ENCODE results near the gene CCNT1. TPM values are rescaled to one million over a fixed set of nuclear protein-coding genes. Genes with fewer than 3 reads are reported as not detected.

The CCNT1 gene
- total and polyA plus RNA-seq, 10 of the 15 experiments (the other 5 are each of a cell fraction or from before 2014, with no cell fraction given): 6.3 to 37.3 (median 20.0) TPM

DNA sequence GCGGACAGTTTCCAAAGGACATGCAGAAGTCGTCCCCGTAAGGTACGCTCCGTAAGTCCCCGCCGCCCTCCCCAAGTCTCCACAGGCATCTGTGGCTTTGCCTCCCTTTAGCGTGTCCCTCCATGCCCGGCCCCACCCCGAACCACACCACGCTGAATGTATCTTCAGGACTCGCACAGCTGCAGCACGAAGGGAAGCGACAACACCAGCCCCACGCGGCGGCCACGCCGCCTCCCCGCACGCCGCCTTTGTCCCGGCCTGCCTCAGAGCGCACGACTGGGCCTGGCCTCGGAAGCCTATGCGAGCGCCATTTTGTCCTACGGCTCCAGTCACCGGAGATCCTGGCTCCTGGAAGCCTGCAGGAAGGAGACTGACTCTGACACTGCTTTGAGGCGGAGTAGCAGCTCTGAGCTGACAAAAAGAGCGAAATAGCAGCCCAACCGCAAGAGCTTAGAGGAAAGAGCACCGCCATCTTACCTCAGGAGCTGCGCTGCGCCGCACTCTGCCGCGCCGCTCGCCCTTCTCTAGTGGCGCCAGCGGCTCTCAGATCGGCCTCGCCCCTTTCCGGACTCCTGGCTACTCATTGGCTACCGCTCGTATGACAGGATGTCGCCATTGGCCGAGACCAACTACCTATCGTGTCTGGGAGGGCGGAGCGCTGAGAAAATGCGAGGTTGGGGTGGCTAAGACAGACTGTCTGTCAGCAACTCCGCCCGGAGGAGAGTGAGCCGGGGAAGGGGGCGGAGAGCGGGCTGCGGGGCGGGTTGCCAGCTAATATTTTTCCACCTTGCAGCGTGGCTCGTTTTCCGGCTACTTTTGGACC lies 34.6 kb downstream of the CCNT1 start, which contains the start of gene KANSL2 (continued):
- TF ChIP-seq, protein P1, sequence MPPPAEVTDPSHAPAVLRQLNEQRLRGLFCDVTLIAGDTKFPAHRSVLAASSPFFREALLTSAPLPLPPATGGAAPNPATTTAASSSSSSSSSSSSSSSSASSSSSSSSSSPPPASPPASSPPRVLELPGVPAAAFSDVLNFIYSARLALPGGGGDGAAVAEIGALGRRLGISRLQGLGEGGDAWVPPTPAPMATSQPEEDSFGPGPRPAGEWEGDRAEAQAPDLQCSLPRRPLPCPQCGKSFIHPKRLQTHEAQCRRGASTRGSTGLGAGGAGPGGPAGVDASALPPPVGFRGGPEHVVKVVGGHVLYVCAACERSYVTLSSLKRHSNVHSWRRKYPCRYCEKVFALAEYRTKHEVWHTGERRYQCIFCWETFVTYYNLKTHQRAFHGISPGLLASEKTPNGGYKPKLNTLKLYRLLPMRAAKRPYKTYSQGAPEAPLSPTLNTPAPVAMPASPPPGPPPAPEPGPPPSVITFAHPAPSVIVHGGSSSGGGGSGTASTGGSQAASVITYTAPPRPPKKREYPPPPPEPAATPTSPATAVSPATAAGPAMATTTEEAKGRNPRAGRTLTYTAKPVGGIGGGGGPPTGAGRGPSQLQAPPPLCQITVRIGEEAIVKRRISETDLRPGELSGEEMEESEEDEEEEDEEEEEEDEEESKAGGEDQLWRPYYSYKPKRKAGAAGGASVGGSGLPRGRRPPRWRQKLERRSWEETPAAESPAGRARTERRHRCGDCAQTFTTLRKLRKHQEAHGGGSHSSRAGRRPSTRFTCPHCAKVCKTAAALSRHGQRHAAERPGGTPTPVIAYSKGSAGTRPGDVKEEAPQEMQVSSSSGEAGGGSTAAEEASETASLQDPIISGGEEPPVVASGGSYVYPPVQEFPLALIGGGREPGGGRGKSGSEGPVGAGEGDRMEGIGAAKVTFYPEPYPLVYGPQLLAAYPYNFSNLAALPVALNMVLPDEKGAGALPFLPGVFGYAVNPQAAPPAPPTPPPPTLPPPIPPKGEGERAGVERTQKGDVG (CRISPR knock-in tag; IDR thresholded peaks at IDR 0.05): no peak
- TF ChIP-seq YY1 (IDR thresholded peaks at IDR 0.05; ENCODE audit: low read depth, low read length) (peak; percentile 97), HDGF (IDR thresholded peaks at IDR 0.05) (peak; percentile 87; the same call in 1 of the 2 replicates)

DNA sequence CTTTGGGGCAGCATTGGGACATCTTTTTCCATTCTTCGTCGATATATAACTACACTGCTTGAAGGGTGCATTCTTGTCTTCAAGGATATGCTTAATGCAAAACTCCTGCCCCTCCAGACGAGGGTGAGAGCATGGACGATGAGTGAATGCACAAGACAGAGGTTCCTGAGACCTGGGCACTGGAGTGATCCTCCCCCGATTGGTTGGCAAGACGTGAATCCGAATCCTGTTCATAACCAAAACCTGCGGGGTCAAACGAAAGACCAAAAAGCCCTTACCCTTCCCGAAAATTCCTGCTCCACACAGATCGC lies 35.2 kb downstream of the CCNT1 start:
- Histone ChIP-seq H3K36me3 (ENCODE audit: control insufficient read depth in 2 of 2, insufficient read depth in 2 of 2, low read length in 1 of 2) (peaks cover 0 to 7% of the 10 kb centered on the region in 2 experiments), H3K79me2 (ENCODE audit: control insufficient read depth, insufficient read depth, low read length) (peaks cover 54% of the 10 kb centered on the region), H2AFZ (ENCODE audit: control insufficient read depth, low read depth, low read length) (peak overlapping the region; percentile 92), H3K27ac (ENCODE audit: control insufficient read depth, insufficient read depth) (peak overlapping the region; percentile 91), H4K20me1 (ENCODE audit: control insufficient read depth, insufficient read depth) (no peaks in the 10 kb centered on the region), H3K4me1 (ENCODE audit: control insufficient read depth, insufficient read depth, low read length) (peaks cover 5% of the 10 kb centered on the region), H3K9me3 (replicated peaks; ENCODE audit: control insufficient read depth, insufficient read depth, low read length) (no peaks in the 10 kb centered on the region), H3K4me2 (ENCODE audit: control insufficient read depth, insufficient read depth) (peak overlapping the region; percentile 69; the same call in 1 of the 2 replicates), H3K9ac (ENCODE audit: control insufficient read depth, insufficient read depth, low read length) (peak overlapping the region; percentile 94), H3K4me3 (peak overlapping the region; percentile 90), H3K27me3 (replicated peaks in 1 of 2; ENCODE audit: control insufficient read depth in 2 of 2, insufficient read depth in 2 of 2, low read length in 1 of 2) (no peaks in the 10 kb centered on the region)
- peak; percentile 10 for ATAC-seq
- ChIA-PET CTCF (no interaction called here), SMC1A (ENCODE audit: uncharacterized antibody, unreplicated experiment) (interaction anchor here (1.2 to 2.5 kb wide), 3 partner anchors 11 to 114 kb away, joined by 3 to 10 read pairs (median 4); no protein-coding TSS in a partner anchor), RAD21 (ENCODE audit: unreplicated experiment) (no interaction called here), POLR2A (interaction anchor here (1.0 to 1.8 kb wide), 3 partner anchors 10 to 718 kb away, joined by 3 to 11 read pairs (median 4); partner anchors contain the start of gene TMEM106C)
- TSS peak; percentile 57 for BruUV-seq (replicated peaks)
- intact Hi-C loops (cut with micrococcal nuclease; ENCODE audit: unreplicated experiment): no loop called here
- in situ Hi-C loops (cut with MboI): no loop called here
- 0% methylated on average over 11 of the region's 11 CpGs for WGBS (ENCODE audit: insufficient coverage, insufficient replicate concordance, low lambda C conversion rate, missing lambda C conversion rate)
- no peak for DNase-seq (ENCODE audit: low read depth, low spot score)
- FAIRE-seq: no peak
- TF ChIP-seq GATAD2B (conservative IDR thresholded peaks at IDR 0.05; ENCODE audit: low read depth) (no peak), MTA2 (IDR thresholded peaks at IDR 0.05; ENCODE audit: low read depth) (no peak), HCFC1 (IDR thresholded peaks at IDR 0.05; ENCODE audit: low read length) (no peak), GABPA (IDR thresholded peaks at IDR 0.05; ENCODE audit: low read depth) (no peak), FOS (IDR thresholded peaks at IDR 0.05; ENCODE audit: borderline replicate concordance, extremely low read depth, insufficient read length) (no peak), EED (IDR thresholded peaks at IDR 0.05; ENCODE audit: low read depth) (no peak), CREM (IDR thresholded peaks at IDR 0.05; ENCODE audit: low read depth) (no peak), ZSCAN29 (IDR thresholded peaks at IDR 0.05) (no peak), YBX1 (IDR thresholded peaks at IDR 0.05) (no peak), BCL11A (IDR thresholded peaks at IDR 0.05; ENCODE audit: low read depth, low read length) (no peak), PML (IDR thresholded peaks at IDR 0.05; ENCODE audit: low read length) (no peak), MEF2A (IDR thresholded peaks at IDR 0.05; ENCODE audit: insufficient read depth, low read depth, low read length) (no peak)
- TF ChIP-seq, protein P2, sequence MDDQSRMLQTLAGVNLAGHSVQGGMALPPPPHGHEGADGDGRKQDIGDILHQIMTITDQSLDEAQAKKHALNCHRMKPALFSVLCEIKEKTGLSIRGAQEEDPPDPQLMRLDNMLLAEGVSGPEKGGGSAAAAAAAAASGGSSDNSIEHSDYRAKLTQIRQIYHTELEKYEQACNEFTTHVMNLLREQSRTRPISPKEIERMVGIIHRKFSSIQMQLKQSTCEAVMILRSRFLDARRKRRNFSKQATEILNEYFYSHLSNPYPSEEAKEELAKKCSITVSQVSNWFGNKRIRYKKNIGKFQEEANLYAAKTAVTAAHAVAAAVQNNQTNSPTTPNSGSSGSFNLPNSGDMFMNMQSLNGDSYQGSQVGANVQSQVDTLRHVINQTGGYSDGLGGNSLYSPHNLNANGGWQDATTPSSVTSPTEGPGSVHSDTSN (IDR thresholded peaks at IDR 0.05; ENCODE audit: insufficient replicate concordance, low read depth, low read length): no peak
- TF ChIP-seq, protein P3, sequence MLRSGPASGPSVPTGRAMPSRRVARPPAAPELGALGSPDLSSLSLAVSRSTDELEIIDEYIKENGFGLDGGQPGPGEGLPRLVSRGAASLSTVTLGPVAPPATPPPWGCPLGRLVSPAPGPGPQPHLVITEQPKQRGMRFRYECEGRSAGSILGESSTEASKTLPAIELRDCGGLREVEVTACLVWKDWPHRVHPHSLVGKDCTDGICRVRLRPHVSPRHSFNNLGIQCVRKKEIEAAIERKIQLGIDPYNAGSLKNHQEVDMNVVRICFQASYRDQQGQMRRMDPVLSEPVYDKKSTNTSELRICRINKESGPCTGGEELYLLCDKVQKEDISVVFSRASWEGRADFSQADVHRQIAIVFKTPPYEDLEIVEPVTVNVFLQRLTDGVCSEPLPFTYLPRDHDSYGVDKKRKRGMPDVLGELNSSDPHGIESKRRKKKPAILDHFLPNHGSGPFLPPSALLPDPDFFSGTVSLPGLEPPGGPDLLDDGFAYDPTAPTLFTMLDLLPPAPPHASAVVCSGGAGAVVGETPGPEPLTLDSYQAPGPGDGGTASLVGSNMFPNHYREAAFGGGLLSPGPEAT (IDR thresholded peaks at IDR 0.05; ENCODE audit: low read depth): no peak
